GM20000 (cell line): ENCODE data around the gene C1QTNF12.

Source experiments
- DNase-seq: peaks from one replicate; pipeline ENCODE4 v3.0.0; 2012; ENCODE audit warnings: low spot score
- CTCF ChIP-seq: IDR thresholded peaks from 2 replicates; pipeline ENCODE4 v1.5.1; 2012; ENCODE audit warnings: mild to moderate bottlenecking, control low read depth; ENCODE audit errors: extremely low read depth, missing control alignments

Gene C1QTNF12

GRCh38 chr1:1279028-1279427 lies 32.5 kb upstream of the C1QTNF12 start:
- DNase-seq = no peak
- TF ChIP-seq CTCF = no peak

- no peak for DNase-seq
- no peak for TF ChIP-seq CTCF
These were observed 32.1 kb upstream of the C1QTNF12 start for GRCh38 chr1:1278620-1279019.

GRCh38 chr1:1275836-1276235 lies 29.3 kb upstream of the C1QTNF12 start:
- no peak for TF ChIP-seq CTCF
- no peak for DNase-seq

- no peak for TF ChIP-seq CTCF
- DNase-seq = no peak
These were observed 28.5 kb upstream of the C1QTNF12 start for GRCh38 chr1:1274931-1275431.

GRCh38 chr1:1274299-1274930 lies 27.9 kb upstream of the C1QTNF12 start:
- no peak for DNase-seq
- no peak for TF ChIP-seq CTCF

- DNase-seq = peak; percentile 100
- TF ChIP-seq CTCF = no peak
These were observed 27.2 kb upstream of the C1QTNF12 start, which contains the start of gene UBE2J2 for GRCh38 chr1:1273512-1274298. Gene UBE2J2 (minus strand): TSS chr1:1273854. CDS start chr1:1267992, 5,862 bp downstream.

- no peak for TF ChIP-seq CTCF
- DNase-seq = no peak
These were observed 26.6 kb upstream of the C1QTNF12 start for GRCh38 chr1:1273209-1273511.
